Kidney (tissue), 14 donors: ENCODE data around the gene CASP8. TPM values are rescaled to one million over a fixed set of nuclear protein-coding genes. Genes with fewer than 3 reads are reported as not detected.

Source experiments
- DNase-seq, 5 donors: peaks; one replicate each; pipeline ENCODE4 v3.0.0-alpha.2; 2013 to 2020
- FAIRE-seq: peaks from 2 replicates; lab custom pipeline; 2012; peaks lifted over from hg19 to GRCh38; lab: Jason Lieb, UNC
- H3K27ac ChIP-seq, 2 donors: one replicate each; pipeline ENCODE4 v1.7.0; 2013; ENCODE audit warnings: low read depth in 2 of 2, low read length in 2 of 2, inconsistent platforms in 1 of 2
- H3K27me3 ChIP-seq: one replicate; pipeline ENCODE4 v1.7.1; 2013; ENCODE audit warnings: low read length, inconsistent platforms; ENCODE audit not compliant: control insufficient read depth, insufficient read depth
- H3K36me3 ChIP-seq, 3 donors: one replicate each; pipeline versions ENCODE4 v1.7.0 to v1.7.1; 2013; ENCODE audit warnings: low read length in 3 of 3, control low read depth in 1 of 3, inconsistent platforms in 1 of 3; ENCODE audit not compliant: insufficient read depth in 3 of 3, control insufficient read depth in 2 of 3
- H3K4me1 ChIP-seq, 3 donors: one replicate each; pipeline versions ENCODE4 v1.7.0 to v1.7.1; 2013; ENCODE audit warnings: low read length in 3 of 3, inconsistent platforms in 1 of 3, low read depth in 1 of 3; ENCODE audit not compliant: control insufficient read depth in 2 of 3, insufficient read depth in 2 of 3
- H3K4me3 ChIP-seq, 3 donors: one replicate each; pipeline versions ENCODE4 v1.7.0 to v1.8.1; 2013; ENCODE audit warnings: low read length in 3 of 3, control low read depth in 1 of 3, inconsistent platforms in 1 of 3
- H3K9ac ChIP-seq, 3 donors: one replicate each; pipeline versions ENCODE4 v1.7.0 to v1.7.1; 2013; ENCODE audit warnings: low read length in 3 of 3, control low read depth in 1 of 3, inconsistent platforms in 1 of 3
- H3K9me3 ChIP-seq, 3 donors: one replicate each; pipeline versions ENCODE4 v1.7.0 to v1.7.1; 2013; ENCODE audit warnings: low read length in 3 of 3, control low read depth in 1 of 3, inconsistent platforms in 1 of 3; ENCODE audit not compliant: control insufficient read depth in 2 of 3, insufficient read depth in 1 of 3
- CTCF ChIP-seq: IDR thresholded peaks from 3 replicates; pipeline ENCODE4 v1.5.1; 2012; ENCODE audit warnings: mild to moderate bottlenecking, moderate library complexity, borderline replicate concordance; ENCODE audit not compliant: insufficient read depth; ENCODE audit errors: extremely low read depth
- intact Hi-C: fragments of 100-400 bp; cut with DNase I; formaldehyde crosslinking; loops from one replicate; pipeline ENCODE4 v1.11.1; 2022
- polyA plus RNA-seq: library from polyadenylated mRNA; stranded (reverse); fragments of 350-450 nt; fragmentation: Illumina TruSeq; extraction: RNeasy Lipid Tissue Mini Kit (QIAGEN cat#74804); gene quantifications from one replicate; pipeline ENCODE4 v1.2.3, GENCODE V29; 2014; ENCODE audit warnings: low read depth, low replicate concordance; ENCODE audit not compliant: insufficient read depth
- total RNA-seq: library from RNA; stranded (reverse); fragmentation: NEBNext Ultra II Directional; extraction: Animal tissue kit (Norgen Biotek cat#: 25700); gene quantifications from one replicate; pipeline ENCODE4 v1.2.1, GENCODE V29; 2021
- donor health status: control.
- donor health status: control.
- donor health status: control.
- donor health status: control.
- donor health status: control.
- donor health status: DM: yes; HTN: yes; CAD: no.
- donor health status: Normal renal cell carcinoma (clear cell type).

The CASP8 gene
- total and polyA plus RNA-seq, 2 donors from 2014 or later = 8.0 to 35.3 TPM

GRCh38 chr2:201254081-201254730, 6.1 kb upstream of the CASP8 start:
- Histone ChIP-seq H3K27ac (no peak overlapping the region), H3K4me1 (peaks cover 0 to 3% (median 0%) of the 10 kb centered on the region in 3 donors), H3K27me3 (no peaks in the 10 kb centered on the region), H3K9me3 (no peaks in the 10 kb centered on the region), H3K36me3 (no peaks in the 10 kb centered on the region), H3K4me3 (no peak overlapping the region), H3K9ac (no peak overlapping the region)
- intact Hi-C loops = no loop called here
- FAIRE-seq (no peak), DNase-seq (no peak)
- TF ChIP-seq CTCF = no peak

- DNase-seq (no peak), FAIRE-seq (no peak)
- TF ChIP-seq CTCF = no peak
- H3K4me1 ChIP-seq = peaks cover 0 to 3% (median 0%) of the 10 kb centered on the region in 3 donors
- no peaks in the 10 kb centered on the region for H3K36me3 ChIP-seq
- H3K27ac ChIP-seq = no peak overlapping the region
- no peak overlapping the region for H3K9ac ChIP-seq
- no peaks in the 10 kb centered on the region for H3K9me3 ChIP-seq
- intact Hi-C loops = no loop called here
- no peaks in the 10 kb centered on the region for H3K27me3 ChIP-seq
- H3K4me3 ChIP-seq = no peak overlapping the region
These were observed 4.8 kb upstream of the CASP8 start for GRCh38 chr2:201255408-201256033.

GRCh38 chr2:201256082-201256481, 4.3 kb upstream of the CASP8 start:
- Histone ChIP-seq H3K9me3 (no peaks in the 10 kb centered on the region), H3K27ac (no peak overlapping the region), H3K4me3 (no peak overlapping the region), H3K9ac (no peak overlapping the region), H3K27me3 (no peaks in the 10 kb centered on the region), H3K36me3 (no peaks in the 10 kb centered on the region), H3K4me1 (peaks cover 0 to 3% (median 0%) of the 10 kb centered on the region in 3 donors)
- TF ChIP-seq CTCF = no peak
- intact Hi-C loops = no loop called here
- FAIRE-seq (no peak), DNase-seq (no peak)
